CD14-positive monocyte (primary cell): Measurements from ENCODE around the gene LRRTM3. TPM values are rescaled to one million over a fixed set of nuclear protein-coding genes. Genes with fewer than 3 reads are reported as not detected.

Experiments
- DNase-seq, 3 donors: peaks; one replicate each; pipeline ENCODE4 v3.0.0-alpha.2; 2011 to 2022
- H2AFZ ChIP-seq: 2 replicates; pipeline ENCODE4 v1.6.0; 2012; ENCODE audit warnings: mild to moderate bottlenecking, low read depth, low read length, inconsistent platforms; ENCODE audit not compliant: insufficient read depth, poor library complexity, severe bottlenecking
- H3K27ac ChIP-seq, 2 donors: 1 replicate in 1 of 2; 2 replicates in 1 of 2; pipeline ENCODE4 v1.5.1; 2012 to 2013; ENCODE audit warnings: low read length in 2 of 2, control low read depth in 1 of 2, inconsistent platforms in 1 of 2, low read depth in 1 of 2, mild to moderate bottlenecking in 1 of 2
- H3K27me3 ChIP-seq, 2 donors: one replicate each; pipeline versions ENCODE4 v1.6.0 to v1.6.1; 2011 to 2013; ENCODE audit warnings: low read length in 2 of 2; ENCODE audit not compliant: control insufficient read depth in 2 of 2, insufficient read depth in 2 of 2
- H3K36me3 ChIP-seq, 2 donors: replicated peaks in 1 of 2; 1 replicate in 1 of 2; 2 replicates in 1 of 2; pipeline versions ENCODE4 v1.5.1 to v1.6.1; 2012 to 2013; ENCODE audit warnings: low read length in 2 of 2, control low read depth in 1 of 2, inconsistent platforms in 1 of 2, mild to moderate bottlenecking in 1 of 2; ENCODE audit not compliant: insufficient read depth in 2 of 2, control insufficient read depth in 1 of 2
- H3K4me1 ChIP-seq, 2 donors: 1 replicate in 1 of 2; 2 replicates in 1 of 2; pipeline versions ENCODE4 v1.5.1 to v1.6.1; 2012 to 2013; ENCODE audit warnings: low read length in 2 of 2, control low read depth in 1 of 2, inconsistent platforms in 1 of 2, mild to moderate bottlenecking in 1 of 2, moderate library complexity in 1 of 2; ENCODE audit not compliant: insufficient read depth in 2 of 2, control insufficient read depth in 1 of 2
- H3K4me2 ChIP-seq: replicated peaks from 2 replicates; pipeline ENCODE3; 2012; ENCODE audit warnings: low read length, moderate library complexity, mild to moderate bottlenecking; ENCODE audit not compliant: poor library complexity, severe bottlenecking; ENCODE audit errors: extremely low read depth
- H3K4me3 ChIP-seq, 3 experiments: fragments of 200-600 bp in 1 of 3; sonication (generic) in 1 of 3; replicated peaks in 1 of 3; 1 replicate in 2 of 3; 2 replicates in 1 of 3; pipeline ENCODE4 v1.5.1; 2011 to 2013; ENCODE audit warnings: low read length in 3 of 3, mild to moderate bottlenecking in 3 of 3, control low read depth in 2 of 3, low read depth in 2 of 3, inconsistent platforms in 1 of 3, moderate library complexity in 1 of 3
- H3K79me2 ChIP-seq: 2 replicates; pipeline ENCODE4 v1.6.0; 2012; ENCODE audit warnings: mild to moderate bottlenecking, control low read depth, inconsistent platforms, low read length, moderate library complexity; ENCODE audit not compliant: insufficient read depth
- H3K9ac ChIP-seq: 2 replicates; pipeline ENCODE4 v1.6.0; 2017; ENCODE audit warnings: low read length, mild to moderate bottlenecking; ENCODE audit not compliant: insufficient read depth, poor library complexity, severe bottlenecking
- H3K9me3 ChIP-seq, 2 donors: replicated peaks in 1 of 2; 1 replicate in 1 of 2; 2 replicates in 1 of 2; pipeline versions ENCODE4 v1.5.1 to v1.6.1; 2012 to 2013; ENCODE audit warnings: low read length in 2 of 2, control low read depth in 1 of 2; ENCODE audit not compliant: control insufficient read depth in 1 of 2, insufficient read depth in 1 of 2
- H4K20me1 ChIP-seq: 2 replicates; pipeline ENCODE4 v1.6.0; 2012; ENCODE audit warnings: mild to moderate bottlenecking, low read length, control low read depth, moderate library complexity; ENCODE audit not compliant: insufficient read depth
- H3K27ac Mint-ChIP-seq, 7 donors: one replicate each; pipeline ENCODE4 v1.8.0; 2020; ENCODE audit warnings: mild to moderate bottlenecking in 7 of 7, mixed read lengths in 7 of 7, moderate library complexity in 6 of 7, inconsistent platforms in 2 of 7
- H3K27me3 Mint-ChIP-seq, 3 donors: one replicate each; pipeline ENCODE4 v1.8.0; 2021 to 2022; ENCODE audit warnings: low read depth in 3 of 3, mild to moderate bottlenecking in 3 of 3, mixed read lengths in 3 of 3, moderate library complexity in 3 of 3, inconsistent platforms in 1 of 3
- H3K36me3 Mint-ChIP-seq, 2 donors: one replicate each; pipeline ENCODE4 v1.8.0; 2020; ENCODE audit warnings: mixed read lengths in 2 of 2, inconsistent platforms in 1 of 2, mild to moderate bottlenecking in 1 of 2
- H3K4me1 Mint-ChIP-seq: one replicate; pipeline ENCODE4 v1.8.0; 2020; ENCODE audit warnings: mild to moderate bottlenecking, mixed read lengths
- H3K4me3 Mint-ChIP-seq, 2 donors: one replicate each; pipeline ENCODE4 v1.8.0; 2020; ENCODE audit warnings: mild to moderate bottlenecking in 2 of 2, mixed read lengths in 2 of 2, moderate library complexity in 1 of 2
- H3K9me3 Mint-ChIP-seq, 7 donors: one replicate each; pipeline ENCODE4 v1.8.0; 2020 to 2022; ENCODE audit warnings: mixed read lengths in 7 of 7, mild to moderate bottlenecking in 6 of 7, moderate library complexity in 6 of 7, inconsistent platforms in 2 of 7
- CTCF ChIP-seq: fragments of 200-600 bp; IDR thresholded peaks from one replicate; pipeline ENCODE4 v1.8.0; 2022; ENCODE audit warnings: antibody characterized with exemption, mild to moderate bottlenecking
- WGBS: methylation state at CpG from one replicate; pipeline ENCODE4 v1.1.5; 2013; ENCODE audit warnings: missing lambda C conversion rate; ENCODE audit not compliant: insufficient coverage; 5-methylcytosine and 5-hydroxymethylcytosine counted together
- intact Hi-C, 2 donors: fragments of 100-400 bp; cut with micrococcal nuclease; formaldehyde crosslinking; loops; one replicate each; pipeline versions ENCODE4 v1.15.0 to v1.15.1; 2023
- polyA plus RNA-seq, 3 donors: library from polyadenylated mRNA; depleted of rRNA in 1 of 3; unstranded in 2 of 3; stranded (reverse) in 1 of 3; fragments of 300-500 nt in 2 of 3; fragments of >200 nt in 1 of 3; fragmentation: Illumina TruSeq in 2 of 3; gene quantifications; 1 replicate in 2 of 3; 2 replicates in 1 of 3; pipeline ENCODE4 v1.2.3, GENCODE V29; 2012 to 2021

The LRRTM3 gene
- polyA plus RNA-seq, 3 donors, result not detected

- no peaks in the 10 kb centered on the region for H3K4me1 Mint-ChIP-seq
- H3K27ac Mint-ChIP-seq, result no peak overlapping the region
- Histone ChIP-seq H2AFZ (no peak overlapping the region), H3K4me2 (no peak overlapping the region), H4K20me1 (no peaks in the 10 kb centered on the region), H3K9me3 (no peaks in the 10 kb centered on the region), H3K27ac (no peak overlapping the region), H3K79me2 (no peaks in the 10 kb centered on the region), H3K4me1 (no peaks in the 10 kb centered on the region), H3K27me3 (no peaks in the 10 kb centered on the region), H3K36me3 (no peaks in the 10 kb centered on the region), H3K4me3 (no peak overlapping the region), H3K9ac (no peak overlapping the region)
- no peak for DNase-seq
- H3K9me3 Mint-ChIP-seq, result peaks cover 0 to 5% (median 0%) of the 10 kb centered on the region in 7 donors
- no peak overlapping the region for H3K4me3 Mint-ChIP-seq
- H3K36me3 Mint-ChIP-seq, result no peaks in the 10 kb centered on the region
- intact Hi-C loops, result no loop called here
- TF ChIP-seq CTCF, result no peak
- H3K27me3 Mint-ChIP-seq, result peaks cover 0 to 2% (median 0%) of the 10 kb centered on the region in 3 donors
- WGBS, result no CpG with 5 or more reads among the region's 2 CpGs
These were observed 9.8 kb upstream of the LRRTM3 start for GRCh38 chr10:66916030-66916429.

GRCh38 chr10:66917104-66917503, 8.7 kb upstream of the LRRTM3 start:
- Histone ChIP-seq H4K20me1 (no peaks in the 10 kb centered on the region), H3K4me2 (no peak overlapping the region), H3K9ac (no peak overlapping the region), H3K36me3 (no peaks in the 10 kb centered on the region), H3K27ac (no peak overlapping the region), H3K27me3 (no peaks in the 10 kb centered on the region), H3K4me1 (no peaks in the 10 kb centered on the region), H3K4me3 (no peak overlapping the region), H3K9me3 (no peaks in the 10 kb centered on the region), H2AFZ (no peak overlapping the region), H3K79me2 (no peaks in the 10 kb centered on the region)
- Mint-ChIP-seq H3K27me3 (peaks cover 0 to 2% (median 0%) of the 10 kb centered on the region in 3 donors), H3K9me3 (peaks cover 0 to 5% (median 0%) of the 10 kb centered on the region in 7 donors), H3K36me3 (no peaks in the 10 kb centered on the region), H3K4me3 (no peak overlapping the region), H3K27ac (no peak overlapping the region), H3K4me1 (no peaks in the 10 kb centered on the region)
- intact Hi-C loops, result no loop called here
- DNase-seq, result no peak
- WGBS, result no CpG with 5 or more reads among the region's 3 CpGs
- TF ChIP-seq CTCF, result no peak
